Inferior parietal cortex (tissue), 1 donor: ENCODE results near the gene ZNF883.

ENCODE experiments used
- DNase-seq: peaks from one replicate; pipeline ENCODE4 v3.0.0-alpha.2; 2016; ENCODE audit errors: extremely low spot score

The ZNF883 gene

DNA sequence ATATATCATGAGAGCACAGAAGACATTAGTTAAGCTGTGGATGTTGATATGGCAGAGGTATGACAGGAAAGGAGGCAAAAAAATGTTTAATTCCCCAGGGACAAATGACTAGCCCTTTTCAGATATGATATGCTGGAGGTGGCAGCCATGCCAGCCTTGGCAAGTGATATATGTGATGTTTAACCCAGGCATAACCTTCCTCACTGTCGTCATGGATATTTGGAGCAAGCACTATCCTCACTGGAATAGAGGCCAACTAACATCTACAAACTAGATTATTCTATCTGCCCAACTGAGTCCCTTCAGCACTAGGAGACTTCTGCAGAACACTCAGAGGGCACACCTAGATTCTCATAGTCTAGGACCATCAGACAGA is 94.0 kb downstream of the ZNF883 start:
- no peak for DNase-seq

DNA sequence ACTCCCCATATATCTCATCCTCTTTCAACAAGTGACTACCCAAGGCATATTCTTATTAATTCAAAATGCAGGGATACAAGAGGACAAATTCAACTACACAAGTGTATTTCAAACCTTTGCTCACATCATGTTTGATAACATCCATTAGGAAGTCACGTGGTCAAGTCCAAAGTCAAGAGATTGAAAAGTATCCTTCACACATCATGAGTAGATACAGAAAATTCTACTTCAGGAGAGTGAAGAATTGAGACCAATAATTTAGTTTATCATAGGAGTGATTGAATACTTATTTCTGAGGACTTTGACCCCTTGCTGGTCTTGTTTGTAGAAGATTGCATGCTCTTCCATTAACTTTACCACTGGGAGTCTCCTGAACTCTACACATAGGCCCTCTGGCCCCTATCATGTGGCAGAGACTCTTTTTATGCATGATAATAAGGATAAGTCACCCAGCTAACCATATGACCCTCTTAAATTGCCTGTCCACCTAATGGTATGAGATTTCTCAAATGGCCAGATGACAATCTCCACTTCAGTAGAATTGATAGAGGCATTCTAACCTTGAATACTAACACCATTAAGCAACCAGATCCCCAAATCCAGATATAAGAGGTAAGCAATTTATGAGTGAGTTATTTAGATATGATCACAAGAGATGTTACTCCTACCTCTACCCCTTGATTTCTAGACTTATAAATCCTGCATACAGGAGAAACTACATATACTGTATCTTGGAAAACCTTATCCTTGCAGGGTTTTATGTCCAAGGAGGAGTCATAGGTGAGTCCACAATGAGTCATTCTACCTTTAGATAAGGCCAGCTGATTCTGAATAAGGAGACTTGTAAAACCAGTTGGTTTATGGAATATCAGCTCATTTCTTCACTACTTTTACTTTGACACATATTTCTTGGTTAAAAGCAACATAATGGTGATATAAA is 94.7 kb downstream of the ZNF883 start:
- DNase-seq: no peak

DNA sequence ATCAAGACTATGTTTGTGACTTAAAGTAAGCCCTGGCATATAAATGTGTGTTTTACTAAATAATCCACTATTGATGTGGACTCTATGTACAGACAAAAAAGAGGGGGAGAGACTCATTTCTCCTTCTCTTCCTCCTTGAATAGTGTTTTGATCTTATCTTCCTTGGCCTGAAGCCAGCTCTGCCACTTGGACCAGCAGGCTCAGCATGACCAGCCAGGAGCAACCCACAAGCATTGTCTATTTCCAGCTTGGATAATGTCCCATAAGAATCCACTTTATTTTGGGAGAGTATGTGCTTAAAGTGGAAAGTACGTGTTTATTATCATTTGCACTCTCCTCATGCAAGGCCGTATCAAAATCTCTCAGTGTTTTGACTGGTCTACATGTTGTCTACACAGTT is 97.5 kb downstream of the ZNF883 start:
- peak; percentile 8 for DNase-seq

- DNase-seq: no peak
Observed at GRCh38 chr9:112913326-112913725, 98.7 kb downstream of the ZNF883 start.

DNA sequence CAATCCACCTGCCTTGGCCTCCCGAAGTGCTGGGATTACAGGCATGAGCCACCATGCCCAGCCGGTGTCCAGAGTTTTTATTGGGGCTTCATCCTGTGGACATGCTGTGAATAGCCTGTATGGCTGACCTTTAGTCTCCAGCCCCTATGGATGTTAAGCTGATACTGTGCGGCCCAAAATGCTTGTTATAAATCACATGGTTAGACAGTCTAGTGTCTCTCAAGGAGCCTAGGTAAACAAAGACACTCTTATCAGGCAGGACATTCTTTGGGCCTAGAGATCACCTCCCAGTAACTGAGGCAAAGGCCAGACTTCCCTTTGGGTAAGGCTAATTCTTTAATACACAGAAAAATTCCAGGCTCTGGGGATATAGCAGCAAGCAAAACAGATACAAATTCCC is 99.4 kb downstream of the ZNF883 start:
- no peak for DNase-seq

DNA sequence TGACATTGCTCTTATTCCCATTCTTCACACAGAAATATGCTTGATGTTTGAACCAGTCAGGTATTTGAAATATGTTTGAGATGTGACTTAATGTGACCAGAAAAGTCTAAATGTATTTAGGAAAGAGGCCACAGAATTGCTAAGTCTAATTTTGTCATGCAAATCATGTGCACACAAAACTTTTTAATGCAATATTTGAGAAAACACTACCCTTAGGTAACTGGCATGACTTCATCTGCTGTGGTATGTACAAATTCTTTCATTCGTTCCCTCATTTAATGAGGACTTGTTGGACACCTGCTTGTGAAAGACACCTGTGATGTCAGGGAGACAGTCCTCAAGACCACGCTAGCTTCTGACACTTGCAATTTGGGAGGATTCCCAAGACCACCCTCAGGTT is 100.3 kb downstream of the ZNF883 start:
- DNase-seq: no peak
